Nucleus accumbens (tissue), 56 donors: ENCODE measurements around the gene MAP4K3.

Experiments
- DNase-seq, 56 donors: peaks; one replicate each; lab custom pipeline; 2025; lab: John Stamatoyannopoulos, UW

The MAP4K3 gene

GRCh38 chr2:39447266-39448168 lies 10.4 kb upstream of the MAP4K3 start:
- DNase-seq: no peak

- DNase-seq: no peak
Measured at GRCh38 chr2:39445934-39446333, 8.8 kb upstream of the MAP4K3 start.

GRCh38 chr2:39443009-39443408 lies 5.9 kb upstream of the MAP4K3 start:
- no peak for DNase-seq

- DNase-seq: peak in 27 of 56 donors; percentile 14 to 67 (median 44)
Measured at GRCh38 chr2:39437522-39438296, 624 bp upstream of the MAP4K3 start.

- peak in 12 of 56 donors; percentile 3 to 70 (median 49) for DNase-seq
Measured at GRCh38 chr2:39435741-39436591, 1.1 kb downstream of the MAP4K3 start.

GRCh38 chr2:39435234-39435633 lies 1.9 kb downstream of the MAP4K3 start:
- peak in 29 of 56 donors; percentile 1 to 29 (median 9) for DNase-seq

GRCh38 chr2:39434233-39434897 lies 2.7 kb downstream of the MAP4K3 start:
- DNase-seq: no peak

- no peak for DNase-seq
Measured at GRCh38 chr2:39433586-39434195, 3.4 kb downstream of the MAP4K3 start.

GRCh38 chr2:39432701-39433100 lies 4.4 kb downstream of the MAP4K3 start:
- DNase-seq: no peak

- no peak for DNase-seq
Measured at GRCh38 chr2:39431592-39432316, 5.3 kb downstream of the MAP4K3 start.

- no peak for DNase-seq
Measured at GRCh38 chr2:39429746-39430145, 7.3 kb downstream of the MAP4K3 start.

- DNase-seq: no peak
Measured at GRCh38 chr2:39424951-39425350, 12.1 kb downstream of the MAP4K3 start.

- no peak for DNase-seq
Measured at GRCh38 chr2:39422700-39423099, 14.4 kb downstream of the MAP4K3 start.

GRCh38 chr2:39421354-39421753 lies 15.7 kb downstream of the MAP4K3 start:
- DNase-seq: no peak

- DNase-seq: no peak
Measured at GRCh38 chr2:39419282-39420223, 17.5 kb downstream of the MAP4K3 start.

- DNase-seq: no peak
Measured at GRCh38 chr2:39418491-39418890, 18.6 kb downstream of the MAP4K3 start.

GRCh38 chr2:39416140-39416539 lies 20.9 kb downstream of the MAP4K3 start:
- no peak for DNase-seq
